Effector memory CD4-positive, alpha-beta T cell (primary cell): ENCODE data around the gene DCAF11.

ENCODE experiments used
- DNase-seq, 3 donors: peaks; one replicate each; pipeline ENCODE4 v3.0.0-alpha.2; 2020
- H3K27ac ChIP-seq: 2 replicates; pipeline ENCODE4 v1.7.0; 2013; ENCODE audit warnings: mild to moderate bottlenecking, low read length, moderate library complexity; ENCODE audit not compliant: insufficient read depth, poor library complexity, severe bottlenecking
- H3K27me3 ChIP-seq: replicated peaks from 2 replicates; pipeline ENCODE4 v1.7.0; 2013; ENCODE audit warnings: mild to moderate bottlenecking, low read length; ENCODE audit not compliant: insufficient read depth, control insufficient read depth, poor library complexity, severe bottlenecking
- H3K36me3 ChIP-seq: 2 replicates; pipeline ENCODE4 v1.7.0; 2013; ENCODE audit warnings: mild to moderate bottlenecking, low read length, moderate library complexity; ENCODE audit not compliant: control insufficient read depth, insufficient read depth
- H3K4me1 ChIP-seq: 2 replicates; pipeline ENCODE4 v1.7.0; 2013; ENCODE audit warnings: low read length, mild to moderate bottlenecking; ENCODE audit not compliant: control insufficient read depth, insufficient read depth, poor library complexity, severe bottlenecking
- H3K4me3 ChIP-seq: 2 replicates; pipeline ENCODE4 v1.7.0; 2013; ENCODE audit warnings: low read length, low read depth, mild to moderate bottlenecking; ENCODE audit not compliant: insufficient read depth, poor library complexity, severe bottlenecking
- H3K9me3 ChIP-seq: 2 replicates; pipeline ENCODE4 v1.7.0; 2013; ENCODE audit warnings: mild to moderate bottlenecking, low read length, moderate library complexity; ENCODE audit not compliant: control insufficient read depth

The DCAF11 gene

GRCh38 chr14:24071144-24071697 is 43.4 kb upstream of the DCAF11 start, which contains the start of gene CPNE6:
Gene CPNE6, plus strand, starts transcription at chr14:24071562. Its CDS starts 1,375 bp downstream, at chr14:24072937.
- Histone ChIP-seq H3K27me3 (no peaks in the 10 kb centered on the region), H3K9me3 (no peaks in the 10 kb centered on the region), H3K36me3 (no peaks in the 10 kb centered on the region), H3K4me3 (no peak within 1 kb of the TSS), H3K4me1 (no peaks in the 10 kb centered on the region), H3K27ac (no peak within 1 kb of the TSS)
- DNase-seq, result no peak

GRCh38 chr14:24071836-24072430 is 42.6 kb upstream of the DCAF11 start:
- Histone ChIP-seq H3K27ac (no peak overlapping the region), H3K4me1 (no peaks in the 10 kb centered on the region), H3K36me3 (no peaks in the 10 kb centered on the region), H3K4me3 (no peak overlapping the region), H3K9me3 (no peaks in the 10 kb centered on the region), H3K27me3 (no peaks in the 10 kb centered on the region)
- no peak for DNase-seq

- Histone ChIP-seq H3K27ac (no peak overlapping the region), H3K4me3 (no peak overlapping the region), H3K9me3 (no peaks in the 10 kb centered on the region), H3K27me3 (no peaks in the 10 kb centered on the region), H3K36me3 (no peaks in the 10 kb centered on the region), H3K4me1 (no peaks in the 10 kb centered on the region)
- no peak for DNase-seq
Measured at GRCh38 chr14:24072436-24072835, 42.1 kb upstream of the DCAF11 start.

GRCh38 chr14:24072881-24073877 is 41.4 kb upstream of the DCAF11 start:
- Histone ChIP-seq H3K36me3 (no peaks in the 10 kb centered on the region), H3K27ac (no peak overlapping the region), H3K27me3 (no peaks in the 10 kb centered on the region), H3K4me3 (no peak overlapping the region), H3K9me3 (no peaks in the 10 kb centered on the region), H3K4me1 (no peaks in the 10 kb centered on the region)
- DNase-seq, result no peak

GRCh38 chr14:24074625-24075484 is 39.7 kb upstream of the DCAF11 start:
- Histone ChIP-seq H3K4me3 (no peak overlapping the region), H3K36me3 (no peaks in the 10 kb centered on the region), H3K27me3 (no peaks in the 10 kb centered on the region), H3K4me1 (no peaks in the 10 kb centered on the region), H3K27ac (no peak overlapping the region), H3K9me3 (no peaks in the 10 kb centered on the region)
- no peak for DNase-seq

GRCh38 chr14:24075485-24076301 is 38.9 kb upstream of the DCAF11 start:
- Histone ChIP-seq H3K27ac (no peak overlapping the region), H3K27me3 (no peaks in the 10 kb centered on the region), H3K36me3 (no peaks in the 10 kb centered on the region), H3K9me3 (no peaks in the 10 kb centered on the region), H3K4me3 (no peak overlapping the region), H3K4me1 (peaks cover 5% of the 10 kb centered on the region)
- DNase-seq, result no peak

GRCh38 chr14:24076302-24076601 is 38.3 kb upstream of the DCAF11 start:
- Histone ChIP-seq H3K36me3 (no peaks in the 10 kb centered on the region), H3K27me3 (no peaks in the 10 kb centered on the region), H3K4me1 (peaks cover 8% of the 10 kb centered on the region), H3K9me3 (no peaks in the 10 kb centered on the region), H3K4me3 (no peak overlapping the region), H3K27ac (no peak overlapping the region)
- no peak for DNase-seq

- Histone ChIP-seq H3K27ac (no peak overlapping the region), H3K27me3 (no peaks in the 10 kb centered on the region), H3K4me3 (no peak overlapping the region), H3K36me3 (no peaks in the 10 kb centered on the region), H3K4me1 (peaks cover 12% of the 10 kb centered on the region), H3K9me3 (no peaks in the 10 kb centered on the region)
- DNase-seq, result no peak
Measured at GRCh38 chr14:24077086-24077485, 37.5 kb upstream of the DCAF11 start.

GRCh38 chr14:24078146-24078545 is 36.4 kb upstream of the DCAF11 start:
- H3K36me3 ChIP-seq, result no peaks in the 10 kb centered on the region

More at GRCh38 chr14:24078146-24078545, 36.4 kb upstream of the DCAF11 start:
- Histone ChIP-seq H3K9me3 (no peaks in the 10 kb centered on the region), H3K27ac (no peak overlapping the region), H3K4me3 (no peak overlapping the region), H3K4me1 (peaks cover 12% of the 10 kb centered on the region), H3K27me3 (no peaks in the 10 kb centered on the region)
- no peak for DNase-seq
